Endothelial cell (in vitro differentiated cells): ENCODE results near the gene GET3. TPM values are rescaled to one million over a fixed set of nuclear protein-coding genes. Genes with fewer than 3 reads are reported as not detected.

Experiments used
- DNase-seq: peaks from one replicate; pipeline ENCODE4 v3.0.0; 2021; ENCODE audit warnings: low spot score
- H3K27ac Mint-ChIP-seq: one replicate; pipeline ENCODE4 v1.8.0; 2021; ENCODE audit warnings: mixed read lengths, inconsistent platforms; ENCODE audit not compliant: unreplicated experiment
- H3K27me3 Mint-ChIP-seq: one replicate; pipeline ENCODE4 v1.8.0; 2021; ENCODE audit warnings: mild to moderate bottlenecking, moderate library complexity, mixed read lengths, inconsistent platforms; ENCODE audit not compliant: unreplicated experiment
- H3K36me3 Mint-ChIP-seq: one replicate; pipeline ENCODE4 v1.8.0; 2021; ENCODE audit warnings: mild to moderate bottlenecking, low read depth, mixed read lengths, inconsistent platforms; ENCODE audit not compliant: unreplicated experiment
- H3K4me1 Mint-ChIP-seq: one replicate; pipeline ENCODE4 v1.8.0; 2021; ENCODE audit warnings: mild to moderate bottlenecking, mixed read lengths, inconsistent platforms; ENCODE audit not compliant: unreplicated experiment
- H3K4me3 Mint-ChIP-seq: one replicate; pipeline ENCODE4 v1.8.0; 2021; ENCODE audit warnings: mild to moderate bottlenecking, mixed read lengths, inconsistent platforms; ENCODE audit not compliant: unreplicated experiment
- H3K9me3 Mint-ChIP-seq: one replicate; pipeline ENCODE4 v1.8.0; 2021; ENCODE audit warnings: mixed read lengths, inconsistent platforms; ENCODE audit not compliant: unreplicated experiment
- CTCF ChIP-seq: fragments of 200-600 bp; sonication (generic); IDR thresholded peaks from one replicate; pipeline ENCODE4 v1.5.0; 2021; ENCODE audit warnings: antibody characterized with exemption; ENCODE audit not compliant: unreplicated experiment
- total RNA-seq: library from RNA; stranded (reverse); fragmentation: NEBNext Ultra II Directional; extraction: Animal tissue kit (Norgen Biotek cat#: 25700); gene quantifications from one replicate; pipeline ENCODE4 v1.2.1, GENCODE V29; 2021; ENCODE audit not compliant: unreplicated experiment

Gene GET3
- total RNA-seq, 1 donor from 2014 or later, result 77.9 TPM

- Mint-ChIP-seq H3K4me3 (no peak within 1 kb of the TSS), H3K27ac (no peak within 1 kb of the TSS), H3K4me1 (peaks cover 8% of the 10 kb centered on the region), H3K9me3 (no peaks in the 10 kb centered on the region), H3K36me3 (peaks cover 12% of the 10 kb centered on the region), H3K27me3 (peaks cover 11% of the 10 kb centered on the region)
- no peak for DNase-seq
- no peak for TF ChIP-seq CTCF
These were observed 14.3 kb downstream of the GET3 start, which contains the start of gene BEST2 for GRCh38 chr19:12751635-12752034. Gene BEST2 (plus strand): TSS chr19:12751791. CDS start chr19:12752593, 802 bp downstream.

- H3K36me3 Mint-ChIP-seq, result peaks cover 12% of the 10 kb centered on the region
- peaks cover 8% of the 10 kb centered on the region for H3K4me1 Mint-ChIP-seq
- H3K27me3 Mint-ChIP-seq, result peaks cover 11% of the 10 kb centered on the region
- no peak overlapping the region for H3K4me3 Mint-ChIP-seq
- H3K9me3 Mint-ChIP-seq, result no peaks in the 10 kb centered on the region
- H3K27ac Mint-ChIP-seq, result no peak overlapping the region
- no peak for DNase-seq
- TF ChIP-seq CTCF, result no peak
These were observed 14.9 kb downstream of the GET3 start for GRCh38 chr19:12752056-12752781.

GRCh38 chr19:12754465-12755196 lies 17.3 kb downstream of the GET3 start:
- Mint-ChIP-seq H3K4me1 (peaks cover 10% of the 10 kb centered on the region), H3K36me3 (no peaks in the 10 kb centered on the region), H3K27ac (no peak overlapping the region), H3K27me3 (peaks cover 9% of the 10 kb centered on the region), H3K9me3 (no peaks in the 10 kb centered on the region), H3K4me3 (no peak overlapping the region)
- TF ChIP-seq CTCF, result no peak
- no peak for DNase-seq

GRCh38 chr19:12756150-12756883 lies 19.0 kb downstream of the GET3 start:
- Mint-ChIP-seq H3K27me3 (peaks cover 2% of the 10 kb centered on the region), H3K36me3 (no peaks in the 10 kb centered on the region), H3K4me3 (no peak overlapping the region), H3K4me1 (peaks cover 6% of the 10 kb centered on the region), H3K27ac (no peak overlapping the region), H3K9me3 (no peaks in the 10 kb centered on the region)
- no peak for DNase-seq
- no peak for TF ChIP-seq CTCF
